ENCODE results near the gene ROBO1. TPM values are rescaled to one million over a fixed set of nuclear protein-coding genes. Genes with fewer than 3 reads are reported as not detected.

ROBO1 gene
- total RNA-seq, 1 experiment from 2014 or later: 33.9 TPM

DNA sequence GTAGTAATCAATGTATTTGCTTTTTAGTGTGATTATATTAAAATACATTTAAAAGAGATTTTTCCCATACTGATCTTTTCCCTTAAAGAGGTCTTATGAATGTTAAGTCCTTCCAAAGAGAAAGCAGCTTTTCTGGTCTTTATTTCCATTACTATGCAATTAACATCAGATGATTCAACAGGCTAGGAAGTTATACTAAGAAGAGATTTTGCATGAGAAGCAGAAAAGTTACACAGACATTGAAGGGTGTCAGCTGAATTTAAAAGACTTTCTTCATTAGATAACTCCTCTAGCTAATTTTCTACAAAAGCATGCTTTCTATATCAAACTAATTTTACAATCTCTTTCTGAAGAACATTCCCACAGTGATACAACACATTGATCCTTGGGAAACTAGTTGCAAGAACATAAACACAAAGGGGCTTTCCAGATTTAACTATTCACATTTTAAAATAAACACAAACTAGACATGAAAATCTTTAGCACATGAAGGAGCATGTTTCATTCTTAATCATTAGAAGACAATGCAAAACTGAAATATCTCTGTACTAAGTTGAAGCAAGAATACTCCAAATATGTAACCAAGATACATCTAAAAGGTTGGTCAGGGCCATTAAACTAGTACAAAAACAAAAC is 965.8 kb downstream of the ROBO1 start:
- intact Hi-C loops (cut with micrococcal nuclease; ENCODE audit: unreplicated experiment): no loop called here
- H3K4me1 Mint-ChIP-seq (ENCODE audit: low read depth, unreplicated experiment): no peaks in the 10 kb centered on the region
- no peaks in the 10 kb centered on the region for H3K27me3 Mint-ChIP-seq (ENCODE audit: unreplicated experiment)
- TF ChIP-seq CTCF (IDR thresholded peaks at IDR 0.05; ENCODE audit: unreplicated experiment): no peak
- DNase-seq: no peak
- CTCF ChIA-PET: no interaction called here
- no peaks in the 10 kb centered on the region for H3K36me3 Mint-ChIP-seq (ENCODE audit: insufficient read depth, unreplicated experiment)
- no peak overlapping the region for H3K4me3 Mint-ChIP-seq (ENCODE audit: low read depth, unreplicated experiment)
- H3K9me3 Mint-ChIP-seq (ENCODE audit: low read depth, unreplicated experiment): no peaks in the 10 kb centered on the region
- H3K27ac Mint-ChIP-seq (ENCODE audit: unreplicated experiment): no peak overlapping the region
- BruUV-seq (replicated peaks): no TSS peak

DNA sequence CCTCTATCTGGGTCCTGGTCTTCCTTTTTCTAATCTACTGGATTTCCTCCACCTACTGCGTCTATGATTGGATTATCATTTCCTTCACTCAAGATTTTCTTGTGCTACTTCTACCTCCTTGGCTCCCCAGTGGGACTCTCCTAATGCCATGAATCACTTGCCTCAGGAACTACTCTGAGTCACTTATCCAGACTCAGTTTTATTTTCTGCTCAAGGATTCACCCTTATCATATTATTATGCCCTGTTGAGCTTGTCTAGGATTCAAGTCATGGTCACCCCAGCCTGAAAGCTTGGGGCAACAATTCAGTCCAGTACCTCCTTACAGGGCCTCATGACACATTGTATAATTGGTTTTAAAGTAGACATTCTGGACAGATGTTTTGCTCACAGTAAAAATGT is 968.1 kb downstream of the ROBO1 start:
- Mint-ChIP-seq H3K9me3 (ENCODE audit: low read depth, unreplicated experiment) (no peaks in the 10 kb centered on the region), H3K36me3 (ENCODE audit: insufficient read depth, unreplicated experiment) (no peaks in the 10 kb centered on the region), H3K27ac (ENCODE audit: unreplicated experiment) (no peak overlapping the region), H3K27me3 (ENCODE audit: unreplicated experiment) (no peaks in the 10 kb centered on the region), H3K4me1 (ENCODE audit: low read depth, unreplicated experiment) (no peaks in the 10 kb centered on the region), H3K4me3 (ENCODE audit: low read depth, unreplicated experiment) (no peak overlapping the region)
- DNase-seq: no peak
- CTCF ChIA-PET: no interaction called here
- intact Hi-C loops (cut with micrococcal nuclease; ENCODE audit: unreplicated experiment): no loop called here
- TF ChIP-seq CTCF (IDR thresholded peaks at IDR 0.05; ENCODE audit: unreplicated experiment): no peak
- BruUV-seq (replicated peaks): no TSS peak

- no peaks in the 10 kb centered on the region for H3K4me1 Mint-ChIP-seq (ENCODE audit: low read depth, unreplicated experiment)
- H3K9me3 Mint-ChIP-seq (ENCODE audit: low read depth, unreplicated experiment): no peaks in the 10 kb centered on the region
- DNase-seq: no peak
- intact Hi-C loops (cut with micrococcal nuclease; ENCODE audit: unreplicated experiment): no loop called here
- H3K4me3 Mint-ChIP-seq (ENCODE audit: low read depth, unreplicated experiment): no peak overlapping the region
- H3K36me3 Mint-ChIP-seq (ENCODE audit: insufficient read depth, unreplicated experiment): no peaks in the 10 kb centered on the region
- TF ChIP-seq CTCF (IDR thresholded peaks at IDR 0.05; ENCODE audit: unreplicated experiment): no peak
- H3K27ac Mint-ChIP-seq (ENCODE audit: unreplicated experiment): no peak overlapping the region
- H3K27me3 Mint-ChIP-seq (ENCODE audit: unreplicated experiment): no peaks in the 10 kb centered on the region
- BruUV-seq (replicated peaks): no TSS peak
- CTCF ChIA-PET: no interaction called here
Measured at GRCh38 chr3:78798266-78798832, 969.4 kb downstream of the ROBO1 start.

- no TSS peak for BruUV-seq (replicated peaks)
- H3K9me3 Mint-ChIP-seq (ENCODE audit: low read depth, unreplicated experiment): no peaks in the 10 kb centered on the region
- CTCF ChIA-PET: no interaction called here
Measured at GRCh38 chr3:78794431-78794830, 973.4 kb downstream of the ROBO1 start.

More at GRCh38 chr3:78794431-78794830, 973.4 kb downstream of the ROBO1 start:
- Mint-ChIP-seq H3K36me3 (ENCODE audit: insufficient read depth, unreplicated experiment) (no peaks in the 10 kb centered on the region), H3K4me3 (ENCODE audit: low read depth, unreplicated experiment) (no peak overlapping the region), H3K27ac (ENCODE audit: unreplicated experiment) (no peak overlapping the region), H3K4me1 (ENCODE audit: low read depth, unreplicated experiment) (no peaks in the 10 kb centered on the region), H3K27me3 (ENCODE audit: unreplicated experiment) (no peaks in the 10 kb centered on the region)
- TF ChIP-seq CTCF (IDR thresholded peaks at IDR 0.05; ENCODE audit: unreplicated experiment): no peak
- no peak for DNase-seq
- intact Hi-C loops (cut with micrococcal nuclease; ENCODE audit: unreplicated experiment): no loop called here
